ENCODE data around the gene MAPK8IP3.

DNA sequence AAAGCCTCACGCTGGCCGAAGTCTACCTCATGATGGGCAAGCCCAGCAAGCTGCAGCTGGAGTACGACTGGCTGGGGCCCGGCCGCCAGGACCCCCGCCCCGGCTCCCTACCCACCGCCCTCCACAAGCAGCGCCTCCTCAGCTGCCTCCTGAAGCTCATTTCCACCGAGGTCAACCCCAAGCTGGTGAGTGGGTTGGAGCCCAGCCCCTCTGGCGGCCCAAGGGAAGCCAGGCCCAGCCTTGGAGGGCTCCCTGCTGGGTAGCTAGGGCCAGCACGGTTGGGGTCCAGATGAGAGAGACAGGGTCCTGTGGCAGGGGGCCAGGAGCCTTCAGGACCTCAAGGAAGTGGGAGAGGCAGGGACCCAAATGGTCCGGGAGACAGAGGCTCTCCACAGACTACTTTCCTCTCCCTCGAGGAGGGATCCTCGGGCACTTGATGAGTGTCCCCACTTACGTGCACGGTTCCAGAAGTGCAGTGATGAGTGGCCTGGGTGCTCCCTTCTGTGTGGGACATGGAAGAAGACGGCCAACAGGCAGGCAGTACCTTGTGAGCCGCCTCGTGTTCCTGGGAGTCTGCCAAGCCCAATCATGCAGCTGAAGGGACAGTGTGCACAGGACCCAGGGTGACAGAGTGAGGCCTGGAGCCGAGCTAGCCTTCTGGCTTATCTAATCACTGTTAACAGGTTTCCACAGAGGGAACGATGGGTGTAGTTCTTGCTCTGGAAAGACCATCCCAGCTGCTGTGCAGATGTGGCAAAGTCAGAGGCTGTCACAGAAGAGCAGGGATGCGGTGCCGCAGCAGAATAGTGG lies 49.0 kb upstream of the MAPK8IP3 start:
- TF ChIP-seq, protein P1, sequence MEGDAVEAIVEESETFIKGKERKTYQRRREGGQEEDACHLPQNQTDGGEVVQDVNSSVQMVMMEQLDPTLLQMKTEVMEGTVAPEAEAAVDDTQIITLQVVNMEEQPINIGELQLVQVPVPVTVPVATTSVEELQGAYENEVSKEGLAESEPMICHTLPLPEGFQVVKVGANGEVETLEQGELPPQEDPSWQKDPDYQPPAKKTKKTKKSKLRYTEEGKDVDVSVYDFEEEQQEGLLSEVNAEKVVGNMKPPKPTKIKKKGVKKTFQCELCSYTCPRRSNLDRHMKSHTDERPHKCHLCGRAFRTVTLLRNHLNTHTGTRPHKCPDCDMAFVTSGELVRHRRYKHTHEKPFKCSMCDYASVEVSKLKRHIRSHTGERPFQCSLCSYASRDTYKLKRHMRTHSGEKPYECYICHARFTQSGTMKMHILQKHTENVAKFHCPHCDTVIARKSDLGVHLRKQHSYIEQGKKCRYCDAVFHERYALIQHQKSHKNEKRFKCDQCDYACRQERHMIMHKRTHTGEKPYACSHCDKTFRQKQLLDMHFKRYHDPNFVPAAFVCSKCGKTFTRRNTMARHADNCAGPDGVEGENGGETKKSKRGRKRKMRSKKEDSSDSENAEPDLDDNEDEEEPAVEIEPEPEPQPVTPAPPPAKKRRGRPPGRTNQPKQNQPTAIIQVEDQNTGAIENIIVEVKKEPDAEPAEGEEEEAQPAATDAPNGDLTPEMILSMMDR (IDR thresholded peaks at IDR 0.05; ENCODE audit: borderline replicate concordance, extremely low read depth, low read length, poor library complexity, severe bottlenecking): no peak
- no peak for TF ChIP-seq EZH2 (IDR thresholded peaks at IDR 0.05; ENCODE audit: borderline replicate concordance, low read depth, low read length, severe bottlenecking)

Data from DND-41 (cell line).